IMR-90 (cell line): ENCODE data around the gene ASTN2. TPM values are rescaled to one million over a fixed set of nuclear protein-coding genes. Genes with fewer than 3 reads are reported as not detected.
A peak's percentile ranks its signal among the peaks of the same experiment; 100 is the strongest.

ENCODE experiments used
- ATAC-seq: fragments of 200-7000 bp; cut with Tn5 transposase; 2 replicates; pipeline ENCODE4 v1.9.1; 2020; ENCODE audit warnings: low read depth, mild to moderate bottlenecking, moderate library complexity
- BruUV-seq: library from RNA; stranded (reverse); fragments of 400-500 nt; replicated peaks from 2 replicates; lab custom pipeline; 2021; lab: Mats Ljungman, UMichigan
- CTCF ChIA-PET: fragments of 300-600 bp; formaldehyde crosslinking; extraction: SDS; loops from one replicate; lab custom pipeline; 2021; ENCODE audit warnings: antibody characterized with exemption; lab: Yijun Ruan, JAX
- POLR2A ChIA-PET: fragments of 300-600 bp; sonication (Branson Sonifier 250); formaldehyde crosslinking; loops from one replicate; lab custom pipeline; 2022; ENCODE audit warnings: antibody characterized with exemption; ENCODE audit not compliant: unreplicated experiment; lab: Charles Lee
- DNase-seq: peaks from one replicate; pipeline ENCODE4 v3.0.0; 2013
- H2AFZ ChIP-seq: replicated peaks from 2 replicates; pipeline ENCODE3; 2013; ENCODE audit warnings: low read length, mild to moderate bottlenecking; ENCODE audit not compliant: poor library complexity
- H2AK5ac ChIP-seq: 2 replicates; pipeline ENCODE4 v1.6.1; 2013; ENCODE audit warnings: low read depth, low read length, inconsistent platforms
- H2AK9ac ChIP-seq: replicated peaks from 2 replicates; pipeline ENCODE3; 2013; ENCODE audit warnings: mild to moderate bottlenecking, low read depth, low read length, moderate library complexity; ENCODE audit not compliant: poor library complexity
- H2BK120ac ChIP-seq: 2 replicates; pipeline ENCODE4 v1.6.1; 2013; ENCODE audit warnings: low read depth, low read length, inconsistent platforms
- H2BK15ac ChIP-seq: 3 replicates; pipeline ENCODE4 v1.6.1; 2013; ENCODE audit warnings: low read depth, low read length, inconsistent platforms
- H2BK20ac ChIP-seq: 2 replicates; pipeline ENCODE4 v1.6.1; 2013; ENCODE audit warnings: low read depth, mild to moderate bottlenecking, inconsistent platforms, low read length, moderate library complexity
- H2BK5ac ChIP-seq: 2 replicates; pipeline ENCODE4 v1.6.1; 2013; ENCODE audit warnings: mild to moderate bottlenecking, low read depth, low read length, inconsistent platforms; ENCODE audit not compliant: poor library complexity, severe bottlenecking
- H3K14ac ChIP-seq: replicated peaks from 2 replicates; pipeline ENCODE4 v1.6.1; 2013; ENCODE audit warnings: low read depth, low read length, inconsistent platforms
- H3K18ac ChIP-seq: 2 replicates; pipeline ENCODE4 v1.6.1; 2013; ENCODE audit warnings: low read depth, low read length, control low read depth
- H3K23ac ChIP-seq: 2 replicates; pipeline ENCODE4 v1.6.1; 2013; ENCODE audit warnings: low read depth, low read length, inconsistent platforms
- H3K27ac ChIP-seq: 2 replicates; pipeline ENCODE4 v1.5.1; 2013; ENCODE audit warnings: mild to moderate bottlenecking, control low read depth, low read length; ENCODE audit not compliant: insufficient read depth
- H3K27me3 ChIP-seq: 2 replicates; pipeline ENCODE4 v1.6.1; 2013; ENCODE audit warnings: low read length; ENCODE audit not compliant: control insufficient read depth, insufficient read depth
- H3K36me3 ChIP-seq: 2 replicates; pipeline ENCODE4 v1.6.1; 2013; ENCODE audit warnings: low read length, mixed read lengths; ENCODE audit not compliant: control insufficient read depth, insufficient read depth
- H3K4ac ChIP-seq: 2 replicates; pipeline ENCODE4 v1.6.1; 2013; ENCODE audit warnings: low read depth, low read length, inconsistent platforms
- H3K4me1 ChIP-seq: 2 replicates; pipeline ENCODE4 v1.6.1; 2013; ENCODE audit warnings: low read length, mixed read lengths; ENCODE audit not compliant: control insufficient read depth, insufficient read depth
- H3K4me2 ChIP-seq: 2 replicates; pipeline ENCODE4 v1.6.1; 2013; ENCODE audit warnings: low read depth, mild to moderate bottlenecking, control low read depth, low read length, moderate library complexity
- H3K4me3 ChIP-seq: 2 replicates; pipeline ENCODE4 v1.5.1; 2013; ENCODE audit warnings: low read depth, mild to moderate bottlenecking, control low read depth, low read length, moderate library complexity; ENCODE audit not compliant: insufficient read depth
- H3K56ac ChIP-seq: 2 replicates; pipeline ENCODE4 v1.6.1; 2013; ENCODE audit warnings: low read length, inconsistent platforms; ENCODE audit not compliant: insufficient read depth; ENCODE audit errors: extremely low read depth
- H3K79me1 ChIP-seq, 2 experiments: 2 replicates each; pipeline ENCODE4 v1.6.1; 2013; ENCODE audit warnings: low read length in 2 of 2, inconsistent platforms in 1 of 2, low read depth in 1 of 2
- H3K9ac ChIP-seq: 2 replicates; pipeline ENCODE4 v1.6.1; 2013; ENCODE audit warnings: low read depth, low read length, control low read depth
- H3K9me1 ChIP-seq: 2 replicates; pipeline ENCODE4 v1.6.1; 2013; ENCODE audit warnings: low read length, inconsistent platforms; ENCODE audit not compliant: insufficient read depth
- H3K9me3 ChIP-seq: 2 replicates; pipeline ENCODE4 v1.6.1; 2013; ENCODE audit warnings: low read length; ENCODE audit not compliant: control insufficient read depth, insufficient read depth
- H4K20me1 ChIP-seq: 2 replicates; pipeline ENCODE4 v1.6.1; 2013; ENCODE audit warnings: low read length, inconsistent platforms; ENCODE audit not compliant: insufficient read depth
- H4K5ac ChIP-seq: 2 replicates; pipeline ENCODE4 v1.6.1; 2013; ENCODE audit warnings: mild to moderate bottlenecking, low read depth, low read length, control low read depth
- H4K8ac ChIP-seq, 2 experiments: 2 replicates each; pipeline ENCODE4 v1.6.1; 2013; ENCODE audit warnings: low read depth in 2 of 2, low read length in 2 of 2, control low read depth in 1 of 2, inconsistent platforms in 1 of 2
- H4K91ac ChIP-seq: 2 replicates; pipeline ENCODE4 v1.6.1; 2013; ENCODE audit warnings: low read depth, low read length, inconsistent platforms; ENCODE audit not compliant: insufficient read depth
- BHLHE40 ChIP-seq: fragments of 150-350 bp; IDR thresholded peaks from 2 replicates; pipeline ENCODE4 v1.6.1; 2016; ENCODE audit warnings: mild to moderate bottlenecking, low read depth, low read length
- CHD1 ChIP-seq: IDR thresholded peaks from 2 replicates; pipeline ENCODE4 v1.6.1; 2012; ENCODE audit warnings: low read depth, low read length, improper control_type of control experiment
- MXI1 ChIP-seq: IDR thresholded peaks from 2 replicates; pipeline ENCODE4 v1.6.1; 2012; ENCODE audit warnings: low read depth, mild to moderate bottlenecking, low read length, moderate library complexity, borderline replicate concordance
- NFE2L2 ChIP-seq: fragments of 150-350 bp; IDR thresholded peaks from 2 replicates; pipeline ENCODE4 v1.6.1; 2016; ENCODE audit warnings: low read depth, mild to moderate bottlenecking, low read length
- RAD21 ChIP-seq: IDR thresholded peaks from 2 replicates; pipeline ENCODE4 v1.6.1; 2012; ENCODE audit warnings: low read length, improper control_type of control experiment
- SMC3 ChIP-seq: fragments of 150-350 bp; IDR thresholded peaks from 2 replicates; pipeline ENCODE4 v1.6.1; 2016; ENCODE audit warnings: low read depth, mild to moderate bottlenecking, antibody characterized with exemption, low read length, moderate library complexity
- WGBS, 2 experiments: methylation state at CpG; one replicate each; pipeline versions ENCODE4 v1.1.5 to v1.1.7; 2013; ENCODE audit warnings: missing lambda C conversion rate in 2 of 2; ENCODE audit not compliant: insufficient read length in 1 of 2; ENCODE audit errors: extremely low coverage in 2 of 2; 5-methylcytosine and 5-hydroxymethylcytosine counted together
- dilution Hi-C: fragments of 300-500 bp; cut with HindIII; formaldehyde crosslinking; loops from one replicate; pipeline ENCODE4 v1.14.3; 2018; ENCODE audit warnings: low sequenced_read_pairs; ENCODE audit not compliant: unreplicated experiment
- in situ Hi-C: fragments of 300-500 bp; cut with MboI; formaldehyde crosslinking; loops from 3 replicates; pipeline ENCODE4 v1.14.3; 2019; ENCODE audit warnings: low sequenced_read_pairs, inconsistent platforms, mixed read lengths
- intact Hi-C: fragments of 100-400 bp; cut with micrococcal nuclease; formaldehyde crosslinking; loops from 2 replicates; pipeline ENCODE4 v1.10.0; 2022
- polyA plus RNA-seq, 3 experiments: library from polyadenylated mRNA; depleted of rRNA; stranded (reverse); fragments of >200 nt; gene quantifications; 2 replicates each; pipeline ENCODE4 v1.2.3, GENCODE V29; 2012; ENCODE audit warnings: low replicate concordance in 1 of 3
- total RNA-seq: library from RNA; depleted of rRNA; stranded (reverse); fragments of >200 nt; gene quantifications from 2 replicates; pipeline ENCODE4 v1.2.3, GENCODE V29; 2012
- TF ChIP-seq, protein P1 (sequence below): fragments of 150-350 bp; IDR thresholded peaks from 2 replicates; pipeline ENCODE4 v1.6.1; 2017; ENCODE audit warnings: mild to moderate bottlenecking, antibody characterized with exemption, low read length, low read depth
- TF ChIP-seq, protein P2 (sequence below): conservative IDR thresholded peaks from 2 replicates; pipeline ENCODE4 v1.5.1; 2012; ENCODE audit warnings: mild to moderate bottlenecking, low read depth, low read length, improper control_type of control experiment
- TF ChIP-seq, protein P3 (sequence below): fragments of 150-350 bp; IDR thresholded peaks from 2 replicates; pipeline ENCODE4 v1.6.1; 2016; ENCODE audit warnings: low read depth, mild to moderate bottlenecking, low read length, moderate library complexity, borderline replicate concordance

ASTN2 gene
- total and polyA plus RNA-seq, 2 of the 4 experiments (the other 2 are of a cell fraction), result 3.8 to 6.8 TPM

DNA sequence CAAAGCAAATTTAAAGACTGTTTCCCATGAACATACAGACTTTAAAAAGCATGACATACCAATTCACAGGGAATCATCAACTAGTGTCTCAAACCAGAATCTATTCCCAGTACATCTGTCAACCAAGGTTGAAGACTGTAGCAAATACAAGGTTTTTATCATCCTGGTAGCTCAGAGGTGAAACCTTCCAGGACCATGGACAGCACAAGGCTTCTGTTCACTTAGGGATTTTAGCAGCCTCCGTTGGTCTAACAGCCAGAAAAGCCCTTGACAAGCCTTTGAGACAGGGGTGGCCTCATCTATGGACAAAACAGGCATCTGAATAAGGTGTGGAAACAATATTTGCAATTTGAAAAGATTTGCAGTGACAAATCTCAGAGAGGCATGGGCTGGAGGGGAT, 608.8 kb downstream of the ASTN2 start:
- ATAC-seq (no peak), DNase-seq (peak; percentile 16)
- Histone ChIP-seq H4K20me1 (no peaks in the 10 kb centered on the region), H2BK20ac (no peak overlapping the region), H3K4me3 (no peak overlapping the region), H3K79me1 (no peaks in the 10 kb centered on the region), H3K23ac (no peak overlapping the region), H4K5ac (no peak overlapping the region), H3K9me3 (no peaks in the 10 kb centered on the region), H3K4ac (no peak overlapping the region), H2BK5ac (no peak overlapping the region), H3K4me2 (no peak overlapping the region), H3K9ac (no peak overlapping the region), H2AFZ (no peak overlapping the region), H3K27ac (no peak overlapping the region), H3K27me3 (no peaks in the 10 kb centered on the region), H4K8ac (no peak overlapping the region), H3K56ac (no peak overlapping the region), H4K91ac (no peak overlapping the region), H2AK9ac (no peak overlapping the region), H3K14ac (no peak overlapping the region), H3K9me1 (no peaks in the 10 kb centered on the region), H2BK120ac (no peak overlapping the region), H3K4me1 (no peaks in the 10 kb centered on the region), H3K36me3 (no peaks in the 10 kb centered on the region), H3K18ac (no peak overlapping the region), H2AK5ac (no peak overlapping the region), H2BK15ac (no peak overlapping the region)
- TF ChIP-seq CHD1 (no peak), RAD21 (no peak), MXI1 (no peak), NFE2L2 (no peak), BHLHE40 (no peak), SMC3 (no peak)
- TF ChIP-seq, protein P1, sequence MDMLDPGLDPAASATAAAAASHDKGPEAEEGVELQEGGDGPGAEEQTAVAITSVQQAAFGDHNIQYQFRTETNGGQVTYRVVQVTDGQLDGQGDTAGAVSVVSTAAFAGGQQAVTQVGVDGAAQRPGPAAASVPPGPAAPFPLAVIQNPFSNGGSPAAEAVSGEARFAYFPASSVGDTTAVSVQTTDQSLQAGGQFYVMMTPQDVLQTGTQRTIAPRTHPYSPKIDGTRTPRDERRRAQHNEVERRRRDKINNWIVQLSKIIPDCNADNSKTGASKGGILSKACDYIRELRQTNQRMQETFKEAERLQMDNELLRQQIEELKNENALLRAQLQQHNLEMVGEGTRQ, result no peak
- TF ChIP-seq, protein P2, sequence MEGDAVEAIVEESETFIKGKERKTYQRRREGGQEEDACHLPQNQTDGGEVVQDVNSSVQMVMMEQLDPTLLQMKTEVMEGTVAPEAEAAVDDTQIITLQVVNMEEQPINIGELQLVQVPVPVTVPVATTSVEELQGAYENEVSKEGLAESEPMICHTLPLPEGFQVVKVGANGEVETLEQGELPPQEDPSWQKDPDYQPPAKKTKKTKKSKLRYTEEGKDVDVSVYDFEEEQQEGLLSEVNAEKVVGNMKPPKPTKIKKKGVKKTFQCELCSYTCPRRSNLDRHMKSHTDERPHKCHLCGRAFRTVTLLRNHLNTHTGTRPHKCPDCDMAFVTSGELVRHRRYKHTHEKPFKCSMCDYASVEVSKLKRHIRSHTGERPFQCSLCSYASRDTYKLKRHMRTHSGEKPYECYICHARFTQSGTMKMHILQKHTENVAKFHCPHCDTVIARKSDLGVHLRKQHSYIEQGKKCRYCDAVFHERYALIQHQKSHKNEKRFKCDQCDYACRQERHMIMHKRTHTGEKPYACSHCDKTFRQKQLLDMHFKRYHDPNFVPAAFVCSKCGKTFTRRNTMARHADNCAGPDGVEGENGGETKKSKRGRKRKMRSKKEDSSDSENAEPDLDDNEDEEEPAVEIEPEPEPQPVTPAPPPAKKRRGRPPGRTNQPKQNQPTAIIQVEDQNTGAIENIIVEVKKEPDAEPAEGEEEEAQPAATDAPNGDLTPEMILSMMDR, result no peak
- TF ChIP-seq, protein P3, sequence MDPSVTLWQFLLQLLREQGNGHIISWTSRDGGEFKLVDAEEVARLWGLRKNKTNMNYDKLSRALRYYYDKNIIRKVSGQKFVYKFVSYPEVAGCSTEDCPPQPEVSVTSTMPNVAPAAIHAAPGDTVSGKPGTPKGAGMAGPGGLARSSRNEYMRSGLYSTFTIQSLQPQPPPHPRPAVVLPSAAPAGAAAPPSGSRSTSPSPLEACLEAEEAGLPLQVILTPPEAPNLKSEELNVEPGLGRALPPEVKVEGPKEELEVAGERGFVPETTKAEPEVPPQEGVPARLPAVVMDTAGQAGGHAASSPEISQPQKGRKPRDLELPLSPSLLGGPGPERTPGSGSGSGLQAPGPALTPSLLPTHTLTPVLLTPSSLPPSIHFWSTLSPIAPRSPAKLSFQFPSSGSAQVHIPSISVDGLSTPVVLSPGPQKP, result no peak
- intact Hi-C loops, result no loop called here
- ChIA-PET POLR2A (no interaction called here), CTCF (no interaction called here)
- in situ Hi-C loops, result no loop called here
- dilution Hi-C loops, result no loop called here
- BruUV-seq, result no TSS peak
- no CpG with 5 or more reads among the region's 1 CpG for WGBS, 2 experiments
